ENCODE data around the gene OR5H15.
"Not testable (repeated sequence)": the region's sequence is repeated elsewhere in the genome, so short reads cannot be mapped to it uniquely, and the experiment has no call there.

The OR5H15 gene

DNA sequence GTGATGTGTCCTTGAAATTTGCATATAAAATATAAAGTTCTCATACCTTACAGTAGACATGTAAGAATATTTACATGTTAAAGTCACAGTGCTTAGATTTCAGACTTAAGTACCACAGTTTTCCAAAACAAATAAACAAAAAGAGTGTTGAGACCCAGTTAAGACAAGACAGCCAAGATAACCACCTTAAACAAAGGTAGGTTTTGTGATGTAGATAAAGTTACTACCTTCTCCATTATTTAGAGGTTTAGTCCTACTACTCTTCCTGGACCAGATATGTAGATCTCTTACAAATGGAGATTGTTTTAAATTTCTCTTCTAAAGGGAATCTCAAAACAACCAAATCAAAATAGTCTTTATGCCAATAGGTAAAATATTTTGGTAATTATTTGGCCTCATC is 15.7 kb downstream of the OR5H15 start:
- H3K36me3 ChIP-seq (ENCODE audit: control insufficient read depth, low read depth, low read length), result no peaks in the 10 kb centered on the region
- H3K4me1 ChIP-seq (ENCODE audit: control insufficient read depth, low read depth, low read length), result peaks cover 10% of the 10 kb centered on the region
- no peak overlapping the region for H3K9ac ChIP-seq (ENCODE audit: low read length)
- H3K27ac ChIP-seq (ENCODE audit: low read length), result no peak overlapping the region
- H3K9me3 ChIP-seq (ENCODE audit: control insufficient read depth, low read depth, low read length), result no peaks in the 10 kb centered on the region
- no peak overlapping the region for H3K4me3 ChIP-seq (ENCODE audit: low read length)
- no peaks in the 10 kb centered on the region for H3K27me3 ChIP-seq (ENCODE audit: control insufficient read depth, insufficient read depth, low read length)

DNA sequence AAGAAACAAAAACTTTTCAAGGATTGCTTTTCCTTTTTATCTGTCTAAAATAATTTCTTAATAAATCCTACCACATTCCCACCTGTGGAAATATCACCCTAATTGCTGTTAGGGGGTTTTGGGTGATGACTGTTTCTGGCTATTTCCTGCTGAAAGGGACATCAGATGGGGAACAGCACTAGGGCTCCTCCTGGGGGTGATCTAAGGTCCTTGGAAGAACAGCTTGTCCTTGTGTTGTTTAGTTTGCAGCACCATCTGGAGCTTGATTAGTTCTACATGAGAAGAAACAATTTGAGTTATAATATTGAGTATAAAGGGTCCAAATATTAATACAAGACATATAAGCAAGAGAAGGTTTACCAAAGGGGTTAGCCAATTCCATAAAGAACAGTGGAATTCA is 18.7 kb downstream of the OR5H15 start:
- Histone ChIP-seq H3K36me3 (ENCODE audit: control insufficient read depth, low read depth, low read length) (no peaks in the 10 kb centered on the region), H3K4me1 (ENCODE audit: control insufficient read depth, low read depth, low read length) (peaks cover 12% of the 10 kb centered on the region), H3K27ac (ENCODE audit: low read length) (no peak overlapping the region), H3K4me3 (ENCODE audit: low read length) (no peak overlapping the region), H3K9me3 (ENCODE audit: control insufficient read depth, low read depth, low read length) (no peaks in the 10 kb centered on the region), H3K27me3 (ENCODE audit: control insufficient read depth, insufficient read depth, low read length) (no peaks in the 10 kb centered on the region), H3K9ac (ENCODE audit: low read length) (no peak overlapping the region)

DNA sequence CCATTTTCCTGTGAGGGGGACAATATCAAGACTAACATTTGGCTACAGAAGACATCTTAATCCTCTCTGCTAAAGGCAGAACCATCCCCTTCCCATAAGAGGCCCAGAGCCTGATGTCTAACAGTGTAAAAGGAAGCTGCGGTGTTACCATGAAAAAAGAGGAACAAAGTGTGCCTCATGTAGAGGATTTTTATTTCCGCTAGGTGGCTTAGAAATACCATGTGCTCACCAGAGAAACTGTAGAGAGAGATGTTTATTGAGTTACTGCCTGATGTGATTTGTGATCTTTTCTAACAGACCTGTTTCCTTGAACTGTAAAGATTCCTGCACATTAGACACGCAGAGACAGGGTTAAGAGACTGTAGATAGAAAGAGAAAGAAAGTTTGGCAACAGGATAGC is 22.0 kb downstream of the OR5H15 start:
- no peak overlapping the region for H3K9ac ChIP-seq (ENCODE audit: low read length)
- H3K4me1 ChIP-seq (ENCODE audit: control insufficient read depth, low read depth, low read length), result peaks cover 3% of the 10 kb centered on the region
- H3K9me3 ChIP-seq (ENCODE audit: control insufficient read depth, low read depth, low read length), result no peaks in the 10 kb centered on the region
- H3K36me3 ChIP-seq (ENCODE audit: control insufficient read depth, low read depth, low read length), result no peaks in the 10 kb centered on the region
- H3K27me3 ChIP-seq (ENCODE audit: control insufficient read depth, insufficient read depth, low read length), result no peaks in the 10 kb centered on the region
- H3K4me3 ChIP-seq (ENCODE audit: low read length), result no peak overlapping the region
- no peak overlapping the region for H3K27ac ChIP-seq (ENCODE audit: low read length)

DNA sequence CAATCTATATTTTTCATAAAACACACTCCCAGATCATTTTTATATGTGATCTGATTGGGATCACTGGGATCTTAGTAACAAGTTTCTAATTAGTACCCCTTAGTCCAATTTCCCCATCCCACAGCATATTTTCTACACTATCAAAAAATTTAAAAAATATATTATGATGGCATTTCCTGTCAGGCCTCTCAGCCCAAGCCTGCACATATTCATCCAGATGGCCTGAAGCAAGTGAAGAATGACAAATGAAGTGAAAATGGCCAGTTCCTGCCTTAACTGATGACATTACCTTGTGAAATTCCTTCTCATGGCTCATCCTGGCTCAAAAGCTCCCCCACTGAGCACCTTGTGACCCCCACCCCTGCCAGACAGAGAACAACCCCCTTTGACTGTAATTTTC is 24.4 kb downstream of the OR5H15 start:
- not testable (repeated sequence) for H3K4me1 ChIP-seq (ENCODE audit: control insufficient read depth, low read depth, low read length); H3K4me3 ChIP-seq (ENCODE audit: low read length); H3K27me3 ChIP-seq (ENCODE audit: control insufficient read depth, insufficient read depth, low read length); H3K9me3 ChIP-seq (ENCODE audit: control insufficient read depth, low read depth, low read length); H3K9ac ChIP-seq (ENCODE audit: low read length); H3K27ac ChIP-seq (ENCODE audit: low read length); H3K36me3 ChIP-seq (ENCODE audit: control insufficient read depth, low read depth, low read length)

DNA sequence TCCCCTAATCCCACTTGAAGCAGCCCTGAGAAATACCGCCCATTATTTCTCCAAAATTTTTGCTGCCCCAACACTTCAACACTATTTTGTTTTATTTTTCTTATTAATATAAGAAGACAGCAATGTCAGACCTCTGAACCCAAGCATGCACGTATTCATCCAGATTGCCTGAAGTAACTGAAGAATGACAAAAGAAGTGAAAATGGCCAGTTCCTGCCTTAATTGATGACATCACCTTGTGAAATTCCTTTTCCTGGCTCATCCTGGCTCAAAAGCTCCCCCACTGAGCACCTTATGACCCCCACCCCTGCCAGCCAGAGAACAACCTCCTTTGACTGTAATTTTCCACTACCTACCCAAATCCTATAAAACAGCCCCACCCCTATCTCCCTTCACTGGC is 29.8 kb downstream of the OR5H15 start:
- H3K9me3 ChIP-seq (ENCODE audit: control insufficient read depth, low read depth, low read length); H3K36me3 ChIP-seq (ENCODE audit: control insufficient read depth, low read depth, low read length); H3K9ac ChIP-seq (ENCODE audit: low read length); H3K4me3 ChIP-seq (ENCODE audit: low read length); H3K27ac ChIP-seq (ENCODE audit: low read length); H3K27me3 ChIP-seq (ENCODE audit: control insufficient read depth, insufficient read depth, low read length); H3K4me1 ChIP-seq (ENCODE audit: control insufficient read depth, low read depth, low read length): not testable (repeated sequence)

DNA sequence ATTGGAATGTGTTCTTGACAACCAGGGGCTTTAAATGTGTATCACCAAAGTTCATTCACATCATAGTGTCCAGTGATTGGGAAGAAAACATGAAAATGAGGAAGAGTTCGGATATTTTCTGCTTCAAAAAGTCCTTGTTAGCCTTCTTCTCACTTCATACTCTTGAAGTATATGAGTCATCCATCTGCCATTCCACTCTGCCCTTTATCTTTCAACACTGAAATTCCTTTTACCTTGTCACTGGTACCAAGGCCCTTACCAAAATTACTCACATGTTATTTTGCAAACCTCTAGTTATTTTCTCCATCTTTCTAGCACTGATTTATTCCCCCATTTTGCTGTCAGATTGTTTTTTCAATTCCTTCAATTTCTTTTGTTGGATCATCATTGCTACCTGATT is 32.5 kb downstream of the OR5H15 start:
- Histone ChIP-seq H3K27ac (ENCODE audit: low read length) (no peak overlapping the region), H3K36me3 (ENCODE audit: control insufficient read depth, low read depth, low read length) (no peaks in the 10 kb centered on the region), H3K4me1 (ENCODE audit: control insufficient read depth, low read depth, low read length) (peaks cover 3% of the 10 kb centered on the region), H3K9me3 (ENCODE audit: control insufficient read depth, low read depth, low read length) (no peaks in the 10 kb centered on the region), H3K9ac (ENCODE audit: low read length) (no peak overlapping the region), H3K27me3 (ENCODE audit: control insufficient read depth, insufficient read depth, low read length) (no peaks in the 10 kb centered on the region), H3K4me3 (ENCODE audit: low read length) (no peak overlapping the region)

DNA sequence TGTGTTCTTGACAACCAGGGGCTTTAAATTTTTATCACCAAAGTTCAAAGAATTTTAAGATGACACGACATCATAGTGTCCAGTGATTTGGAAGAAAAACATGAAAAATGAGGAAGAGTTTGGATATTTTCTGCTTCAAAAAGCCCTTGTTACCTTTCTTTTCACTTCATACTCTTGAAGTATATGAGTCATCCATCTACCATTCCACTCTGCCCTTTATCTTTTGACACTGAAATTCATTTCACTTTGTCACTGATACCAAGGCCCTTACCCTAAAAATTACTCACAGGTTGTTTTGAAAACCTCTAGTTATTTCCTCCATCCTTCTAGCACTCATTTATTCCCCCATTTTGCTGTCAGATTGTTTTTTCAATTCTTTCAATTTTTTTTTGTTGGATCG is 42.7 kb downstream of the OR5H15 start:
- no peak overlapping the region for H3K9ac ChIP-seq (ENCODE audit: low read length)
- no peak overlapping the region for H3K27ac ChIP-seq (ENCODE audit: low read length)
- H3K27me3 ChIP-seq (ENCODE audit: control insufficient read depth, insufficient read depth, low read length), result no peaks in the 10 kb centered on the region
- H3K36me3 ChIP-seq (ENCODE audit: control insufficient read depth, low read depth, low read length), result no peaks in the 10 kb centered on the region
- H3K4me1 ChIP-seq (ENCODE audit: control insufficient read depth, low read depth, low read length), result peaks cover 5% of the 10 kb centered on the region
- H3K9me3 ChIP-seq (ENCODE audit: control insufficient read depth, low read depth, low read length), result no peaks in the 10 kb centered on the region
- no peak overlapping the region for H3K4me3 ChIP-seq (ENCODE audit: low read length)

DNA sequence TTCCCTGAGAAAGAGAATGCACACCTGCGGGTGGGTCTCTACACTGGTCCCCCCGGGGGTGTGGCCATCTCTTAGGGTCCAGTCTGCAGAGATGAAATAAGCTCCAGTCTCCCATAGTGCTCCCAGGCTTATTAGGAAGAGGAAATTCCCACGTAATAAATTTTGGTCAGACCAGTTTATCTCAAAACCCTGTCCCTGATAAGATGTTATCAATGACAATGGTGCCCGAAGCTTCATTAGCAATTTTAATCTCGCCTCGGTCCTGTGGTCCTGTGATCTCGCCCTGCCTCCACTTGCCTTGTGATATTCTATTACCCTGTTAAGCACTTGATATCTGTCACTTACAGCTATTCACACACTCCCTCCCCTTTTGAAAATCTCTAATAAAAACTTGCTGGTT is 46.8 kb downstream of the OR5H15 start:
- no peak overlapping the region for H3K9ac ChIP-seq (ENCODE audit: low read length)
- H3K36me3 ChIP-seq (ENCODE audit: control insufficient read depth, low read depth, low read length), result no peaks in the 10 kb centered on the region
- H3K4me3 ChIP-seq (ENCODE audit: low read length), result peak overlapping the region; percentile 37
- no peak overlapping the region for H3K27ac ChIP-seq (ENCODE audit: low read length)
- peaks cover 5% of the 10 kb centered on the region for H3K4me1 ChIP-seq (ENCODE audit: control insufficient read depth, low read depth, low read length)
- no peaks in the 10 kb centered on the region for H3K27me3 ChIP-seq (ENCODE audit: control insufficient read depth, insufficient read depth, low read length)
- H3K9me3 ChIP-seq (ENCODE audit: control insufficient read depth, low read depth, low read length), result no peaks in the 10 kb centered on the region

DNA sequence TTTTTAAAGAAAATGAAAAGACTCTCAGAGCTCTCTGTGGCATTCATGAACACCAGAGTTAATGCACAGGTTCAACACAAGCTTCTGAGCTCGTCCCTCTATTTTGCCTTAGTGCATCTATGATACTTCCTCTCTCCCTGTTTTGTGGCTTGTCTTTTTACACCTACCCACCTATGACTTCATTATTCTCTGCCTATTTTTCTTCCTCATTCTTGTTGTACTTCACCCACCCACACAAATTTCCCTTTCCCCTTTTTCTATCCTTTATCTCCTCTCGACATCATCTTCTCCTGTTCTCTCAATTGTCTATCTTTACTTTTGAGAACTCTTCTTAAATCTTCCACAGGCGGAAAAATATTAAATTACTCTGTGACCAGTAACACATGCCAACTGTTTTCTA is 48.6 kb downstream of the OR5H15 start:
- Histone ChIP-seq H3K27me3 (ENCODE audit: control insufficient read depth, insufficient read depth, low read length) (no peaks in the 10 kb centered on the region), H3K27ac (ENCODE audit: low read length) (no peak overlapping the region), H3K4me3 (ENCODE audit: low read length) (no peak overlapping the region), H3K9me3 (ENCODE audit: control insufficient read depth, low read depth, low read length) (no peaks in the 10 kb centered on the region), H3K9ac (ENCODE audit: low read length) (no peak overlapping the region), H3K36me3 (ENCODE audit: control insufficient read depth, low read depth, low read length) (no peaks in the 10 kb centered on the region), H3K4me1 (ENCODE audit: control insufficient read depth, low read depth, low read length) (peaks cover 5% of the 10 kb centered on the region)
